HG03521 (cell line): ENCODE data around the gene ABCF2.

Source experiments
- ATAC-seq: cut with Tn5 transposase; IDR thresholded peaks from one replicate; pipeline ENCODE4 v1.9.1; 2021; ENCODE audit warnings: mild to moderate bottlenecking, moderate library complexity; ENCODE audit not compliant: unreplicated experiment

The ABCF2 gene

DNA sequence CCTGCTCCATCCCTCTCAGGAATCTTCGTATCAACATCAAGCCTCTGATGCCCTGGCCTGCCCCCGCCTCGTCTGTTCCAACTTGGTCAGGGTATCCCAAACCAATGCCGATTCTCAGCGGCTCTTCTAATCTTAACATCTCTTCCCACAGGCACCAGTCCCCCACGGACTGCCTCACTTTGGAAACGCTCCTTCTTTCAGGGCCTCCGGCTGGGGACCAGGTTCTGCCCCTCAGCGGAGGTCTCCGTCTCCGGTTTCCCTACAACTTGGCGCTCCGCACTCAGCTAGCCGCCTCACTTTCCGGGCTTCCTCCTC is 488 bp downstream of the ABCF2 start:
- no peak for ATAC-seq

- ATAC-seq = no peak
Observed at GRCh38 chr7:151225948-151226510, 976 bp downstream of the ABCF2 start.

- no peak for ATAC-seq
Observed at GRCh38 chr7:151223728-151224127, 3.3 kb downstream of the ABCF2 start.

DNA sequence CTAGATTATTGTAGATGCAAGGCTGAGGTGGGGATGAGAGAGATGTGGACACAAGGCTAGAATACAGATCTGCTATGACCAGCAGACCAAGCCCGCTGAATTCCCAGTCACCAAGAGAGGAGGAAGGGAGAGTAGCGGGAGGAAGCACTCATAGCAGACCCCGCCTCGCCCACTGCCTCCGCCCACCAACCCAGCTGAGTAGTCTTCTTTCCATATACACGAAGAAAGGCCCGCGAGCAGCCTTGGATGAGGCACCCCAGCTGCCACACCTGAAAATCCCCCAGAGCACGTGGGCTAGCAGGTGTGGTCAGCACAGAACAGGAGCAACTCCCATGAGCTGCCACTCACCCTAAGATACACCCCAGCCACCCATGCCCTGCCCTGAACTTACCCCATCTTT is 8.8 kb downstream of the ABCF2 start:
- no peak for ATAC-seq

DNA sequence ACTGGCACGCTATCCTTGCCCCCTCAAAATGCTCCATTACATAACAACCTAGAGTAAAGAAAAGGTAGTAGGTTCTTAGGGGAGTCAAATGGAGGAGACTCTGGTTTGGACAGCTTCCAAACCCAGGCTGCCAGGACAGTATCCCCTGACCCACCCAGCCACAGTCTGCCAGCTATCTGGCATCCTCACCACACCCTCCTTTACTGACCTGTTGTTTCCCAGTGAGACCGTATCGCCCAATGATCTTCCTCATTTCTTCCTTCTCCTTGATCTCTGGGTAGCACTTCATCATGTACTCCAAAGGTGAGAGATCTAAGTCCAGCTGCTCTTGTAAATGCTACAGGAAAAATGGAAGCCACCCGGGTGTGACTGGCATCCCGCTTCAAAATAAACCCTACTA is 11.6 kb downstream of the ABCF2 start:
- ATAC-seq = no peak

DNA sequence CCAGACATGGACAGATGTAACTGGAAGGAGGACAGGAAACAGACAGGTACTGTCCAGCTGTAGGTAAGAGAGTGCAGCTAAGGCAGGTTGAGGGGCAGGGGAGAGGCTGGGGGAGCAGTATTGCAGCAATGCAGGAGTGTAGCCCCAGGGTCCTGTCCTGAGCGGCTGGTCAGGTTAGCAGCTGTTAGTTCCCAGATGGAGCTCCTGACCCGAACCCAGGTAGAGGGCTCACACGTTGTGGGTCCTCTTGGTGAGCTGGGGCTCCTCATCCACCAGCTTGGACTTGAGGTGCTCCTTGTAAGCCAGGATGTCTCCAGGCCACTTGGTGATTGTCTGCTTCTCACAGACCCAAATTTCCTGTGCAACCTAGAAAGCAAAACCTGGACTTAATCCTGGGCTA is 13.2 kb downstream of the ABCF2 start:
- ATAC-seq = no peak

GRCh38 chr7:151212626-151213025 is 14.4 kb downstream of the ABCF2 start:
- ATAC-seq = no peak

DNA sequence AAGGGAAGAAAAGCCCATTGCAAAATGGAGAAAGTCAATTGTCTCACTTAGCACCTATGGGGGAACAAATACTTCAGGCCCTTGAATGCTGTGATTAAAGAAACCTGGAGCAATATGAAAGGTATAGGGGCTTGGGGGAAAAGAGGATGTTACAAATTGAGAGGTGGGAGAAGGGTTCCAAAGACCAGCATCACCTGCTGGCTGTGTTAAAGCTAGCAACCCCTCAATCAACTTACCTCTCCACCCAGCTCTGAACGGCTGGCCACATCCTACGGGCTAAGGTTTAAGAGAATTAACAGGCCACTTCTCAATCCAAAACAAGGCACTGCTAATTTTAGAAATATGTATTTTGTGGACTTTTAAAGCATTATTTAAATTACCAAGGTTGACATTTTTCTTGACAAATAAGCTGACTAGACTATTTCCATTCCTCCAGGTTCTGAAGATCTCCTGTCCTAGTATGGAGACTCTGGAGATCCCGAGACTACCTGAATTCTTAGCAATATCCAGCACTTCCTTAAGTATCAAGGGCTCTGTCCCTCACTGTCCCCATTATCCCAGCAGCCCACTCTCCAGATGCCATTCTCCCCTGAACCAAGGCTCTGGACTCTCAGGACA is 15.7 kb downstream of the ABCF2 start:
- no peak for ATAC-seq

DNA sequence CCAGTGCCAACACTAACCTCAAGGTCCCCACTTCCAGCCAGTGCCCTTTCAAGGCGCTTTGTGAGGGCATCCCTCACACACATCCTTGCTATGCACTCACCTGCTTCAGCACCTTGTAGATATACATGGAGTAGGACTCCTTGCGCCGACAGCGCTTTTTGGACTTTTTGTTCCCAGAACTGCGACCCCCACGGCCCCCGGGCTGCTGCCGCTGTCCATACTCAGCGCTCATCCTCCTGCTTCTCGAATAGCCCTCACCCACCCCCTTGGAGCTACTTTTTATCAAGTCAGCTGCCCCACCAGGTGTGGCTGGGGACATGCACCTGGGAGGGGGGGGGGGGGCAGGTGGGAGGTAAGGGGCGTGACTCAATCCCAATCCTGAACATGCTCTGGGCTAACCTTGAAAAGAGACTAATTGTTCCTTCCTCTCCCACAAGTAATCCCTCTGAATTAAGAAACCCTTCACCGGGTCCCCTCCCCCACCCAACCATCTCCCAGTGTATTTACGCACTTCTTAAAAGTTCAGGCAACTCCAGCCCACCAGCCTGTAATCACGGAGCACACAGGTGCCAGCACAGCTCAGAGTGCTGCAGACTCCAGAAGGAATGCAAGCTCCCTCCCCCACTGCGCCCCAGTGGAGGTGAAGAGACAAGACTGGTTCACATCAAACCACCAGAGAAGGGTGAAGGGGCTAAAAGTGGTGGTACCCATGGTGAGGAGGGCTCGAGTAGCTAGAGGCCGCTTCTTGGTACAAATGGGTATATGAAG is 16.7 kb downstream of the ABCF2 start, which contains the start of gene H2BK1:
Gene H2BK1, minus strand, starts transcription at position 402 of the 768 bp plus-strand sequence. Its CDS starts 170 bp downstream, at position 232.
- no peak for ATAC-seq

DNA sequence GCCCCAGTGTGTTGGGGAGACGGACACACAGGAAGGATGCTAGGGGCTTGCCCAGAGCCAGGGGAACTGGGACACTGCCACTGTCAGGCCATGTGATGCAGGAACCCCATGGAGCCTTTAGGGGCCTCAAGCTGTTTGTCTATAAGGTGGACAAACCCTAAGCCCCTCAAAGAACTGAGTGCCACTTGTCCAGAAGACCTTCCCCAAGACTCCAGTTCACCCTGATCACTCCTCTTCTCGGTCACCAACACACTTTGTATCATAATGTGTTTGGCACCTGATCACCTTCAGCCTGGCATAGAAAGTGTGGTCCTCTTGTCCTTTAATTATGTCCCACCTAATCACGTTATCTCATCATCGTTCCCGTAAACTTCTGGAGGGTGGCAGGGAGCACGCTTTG is 17.4 kb downstream of the ABCF2 start:
- ATAC-seq = no peak

GRCh38 chr7:151208253-151208862 is 18.6 kb downstream of the ABCF2 start:
- ATAC-seq = no peak

- ATAC-seq = no peak
Observed at GRCh38 chr7:151207804-151208203, 19.2 kb downstream of the ABCF2 start.

GRCh38 chr7:151207315-151207714 is 19.7 kb downstream of the ABCF2 start:
- ATAC-seq = no peak

DNA sequence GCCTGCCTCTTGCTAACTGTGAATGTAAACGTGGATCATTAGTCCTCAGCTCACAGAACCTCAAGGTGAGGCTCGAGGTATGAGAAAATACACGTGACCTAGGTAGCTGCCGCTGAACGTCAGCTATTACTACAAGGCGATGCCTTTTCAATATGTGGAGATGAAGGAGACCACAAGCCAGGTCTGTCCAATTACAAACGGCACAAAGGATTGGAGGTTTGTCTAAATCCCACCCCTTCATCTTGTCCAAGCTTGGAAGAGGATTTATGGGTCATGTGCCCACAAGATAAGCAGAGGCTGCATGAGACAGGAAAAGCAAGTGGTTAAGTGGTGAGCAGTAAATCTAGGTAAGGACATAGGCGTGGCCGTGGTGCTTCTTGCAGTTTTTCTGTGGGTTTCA is 20.1 kb downstream of the ABCF2 start:
- no peak for ATAC-seq

DNA sequence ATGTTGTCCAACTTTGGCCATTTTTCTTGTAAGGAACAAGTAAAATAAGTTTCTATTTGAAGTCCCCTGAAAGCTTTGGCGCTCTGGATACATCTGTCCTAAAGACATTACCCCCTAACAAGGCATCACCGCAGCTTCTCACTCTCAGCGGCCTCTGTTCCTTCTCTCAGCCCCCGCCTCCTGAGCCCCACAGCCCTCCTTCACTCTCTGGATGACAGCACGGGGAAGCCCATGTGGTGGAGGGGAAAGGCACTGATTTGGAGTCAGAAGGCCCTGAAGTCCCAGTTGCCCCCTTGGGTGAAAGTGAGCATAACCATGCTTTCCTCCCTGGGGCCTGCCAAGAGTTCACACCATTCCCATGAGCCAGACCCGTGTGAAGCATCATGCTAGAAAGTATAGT is 21.3 kb downstream of the ABCF2 start:
- ATAC-seq = no peak

GRCh38 chr7:151204383-151205032 is 22.5 kb downstream of the ABCF2 start:
- no peak for ATAC-seq

- ATAC-seq = no peak
Observed at GRCh38 chr7:151202836-151203235, 24.2 kb downstream of the ABCF2 start.

DNA sequence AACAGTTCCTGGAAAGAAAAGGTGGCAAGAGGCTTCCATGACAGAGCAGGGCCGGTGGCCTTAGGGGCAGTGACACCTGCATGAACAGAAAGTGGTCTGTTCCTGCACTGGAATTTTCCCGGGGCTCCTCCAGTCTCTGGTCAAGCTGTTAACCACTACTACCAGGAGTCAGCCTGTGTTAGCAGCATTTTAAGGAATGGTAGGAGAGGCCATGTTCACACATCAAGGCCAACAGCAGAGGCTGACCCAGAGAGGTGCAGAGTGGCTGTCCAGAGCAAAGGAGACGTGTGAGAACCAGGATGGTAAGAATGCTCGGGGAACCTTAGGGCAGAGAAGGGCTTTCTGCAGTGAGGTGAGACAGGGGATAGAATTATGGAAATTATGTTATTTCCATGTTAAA is 25.3 kb downstream of the ABCF2 start:
- ATAC-seq = no peak

DNA sequence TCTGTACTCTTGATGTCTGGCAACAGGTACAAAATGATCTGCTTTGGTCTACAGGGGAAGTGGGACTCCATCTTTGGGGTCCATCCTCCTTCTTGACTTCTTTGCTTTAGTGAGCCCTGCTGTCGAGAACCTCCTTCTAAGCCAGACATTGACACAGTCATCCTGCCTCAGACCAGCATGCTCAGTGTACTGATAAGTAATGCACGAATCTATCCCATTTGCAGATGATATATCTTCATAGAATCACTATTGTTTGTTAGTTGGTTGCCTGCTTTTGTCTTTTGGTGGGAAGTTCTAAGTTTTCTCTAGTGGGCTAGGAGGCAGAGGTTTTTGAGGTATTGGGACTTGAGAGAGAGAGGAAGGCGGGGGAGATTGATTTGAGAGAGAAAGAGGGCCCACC is 25.7 kb downstream of the ABCF2 start:
- no peak for ATAC-seq

DNA sequence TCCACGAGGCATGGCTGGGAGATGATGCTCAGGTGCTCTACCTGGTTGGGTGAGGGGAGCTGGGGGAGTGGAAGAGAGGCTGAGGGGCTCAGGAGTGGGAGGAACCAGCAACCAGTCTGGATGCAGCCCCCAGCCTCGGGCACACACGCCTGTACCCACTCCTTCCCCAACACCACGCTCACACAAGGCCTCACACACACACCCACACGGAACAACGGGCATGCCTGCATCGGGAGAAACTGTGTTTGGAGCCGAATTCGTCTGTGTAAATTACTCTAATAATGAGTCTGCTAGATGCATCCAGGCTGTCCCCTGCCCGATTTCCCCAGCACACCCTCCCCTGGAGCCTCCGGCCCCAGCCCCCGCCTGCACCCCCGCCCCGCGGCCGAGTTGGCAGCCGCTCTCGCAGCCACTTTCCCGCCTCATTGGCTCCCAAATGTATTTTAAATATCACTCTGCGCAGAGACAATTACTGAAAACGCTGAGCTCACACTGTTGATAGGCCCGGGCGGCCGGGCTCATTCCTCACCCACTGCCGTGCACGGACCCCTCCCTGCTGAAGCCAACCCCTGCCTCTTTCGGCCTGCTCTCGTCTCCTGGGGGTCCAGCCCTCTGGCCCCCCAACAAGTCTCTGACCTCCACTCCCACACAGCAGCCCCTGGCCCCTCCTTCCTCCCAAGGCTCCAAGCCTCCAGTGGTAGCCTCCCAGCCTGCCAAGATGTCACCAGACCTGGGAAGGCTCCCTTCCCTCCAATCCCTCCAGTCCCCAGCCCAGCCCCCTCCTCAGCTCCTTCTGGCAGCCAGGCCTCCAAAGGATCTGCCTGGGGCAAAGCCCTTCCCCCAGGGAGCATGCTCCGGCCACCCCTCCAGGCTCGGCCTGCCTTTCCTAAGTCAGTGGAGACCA is 27.8 kb downstream of the ABCF2 start:
- no peak for ATAC-seq

GRCh38 chr7:151197932-151198331 is 29.1 kb downstream of the ABCF2 start:
- no peak for ATAC-seq
